Omental fat pad (tissue), 4 donors: Measurements from ENCODE around the gene TMEM106C. TPM values are rescaled to one million over a fixed set of nuclear protein-coding genes. Genes with fewer than 3 reads are reported as not detected.

Experiments
- ATAC-seq: fragments of 150-250 bp; one replicate; pipeline ENCODE4 v1.9.1; 2016; ENCODE audit warnings: mild to moderate bottlenecking, moderate library complexity; ENCODE audit not compliant: low FRiP score
- DNase-seq: peaks from one replicate; pipeline ENCODE4 v3.0.0-alpha.2; 2019; ENCODE audit warnings: low spot score
- total RNA-seq, 4 donors: library from RNA; depleted of rRNA; stranded (reverse); fragments of >200 nt; gene quantifications; one replicate each; pipeline ENCODE4 v1.1.0, GENCODE V29; 2016
- TF ChIP-seq, protein P1 (sequence below), 3 donors: fragments of 450-650 bp; IDR thresholded peaks; one replicate each; pipeline ENCODE4 v1.5.1; 2016 to 2017; ENCODE audit warnings: antibody characterized with exemption in 3 of 3, mild to moderate bottlenecking in 3 of 3, moderate library complexity in 2 of 3

Gene TMEM106C
- total RNA-seq, 4 donors from 2014 or later, result 27.3 to 87.5 (median 62.1) TPM

DNA sequence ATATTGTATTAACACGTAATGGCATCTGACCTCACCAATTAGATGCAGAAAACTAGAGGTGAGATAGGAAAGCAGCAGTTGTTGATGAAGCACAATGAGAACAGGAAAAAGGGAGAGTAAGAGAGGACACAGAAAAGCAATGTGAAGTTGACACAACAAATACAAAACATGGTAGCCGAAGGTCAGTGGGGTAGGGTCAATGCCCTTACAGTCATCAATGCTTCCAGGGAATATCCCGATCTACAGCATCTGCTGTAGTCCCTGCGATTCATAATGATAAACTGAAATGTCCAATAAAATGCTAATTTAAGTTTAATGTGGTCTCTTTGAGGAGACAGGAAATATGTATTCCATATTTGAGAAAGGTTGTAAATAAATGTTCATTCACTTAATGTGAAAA lies 43.8 kb downstream of the TMEM106C start:
- TF ChIP-seq, protein P1, sequence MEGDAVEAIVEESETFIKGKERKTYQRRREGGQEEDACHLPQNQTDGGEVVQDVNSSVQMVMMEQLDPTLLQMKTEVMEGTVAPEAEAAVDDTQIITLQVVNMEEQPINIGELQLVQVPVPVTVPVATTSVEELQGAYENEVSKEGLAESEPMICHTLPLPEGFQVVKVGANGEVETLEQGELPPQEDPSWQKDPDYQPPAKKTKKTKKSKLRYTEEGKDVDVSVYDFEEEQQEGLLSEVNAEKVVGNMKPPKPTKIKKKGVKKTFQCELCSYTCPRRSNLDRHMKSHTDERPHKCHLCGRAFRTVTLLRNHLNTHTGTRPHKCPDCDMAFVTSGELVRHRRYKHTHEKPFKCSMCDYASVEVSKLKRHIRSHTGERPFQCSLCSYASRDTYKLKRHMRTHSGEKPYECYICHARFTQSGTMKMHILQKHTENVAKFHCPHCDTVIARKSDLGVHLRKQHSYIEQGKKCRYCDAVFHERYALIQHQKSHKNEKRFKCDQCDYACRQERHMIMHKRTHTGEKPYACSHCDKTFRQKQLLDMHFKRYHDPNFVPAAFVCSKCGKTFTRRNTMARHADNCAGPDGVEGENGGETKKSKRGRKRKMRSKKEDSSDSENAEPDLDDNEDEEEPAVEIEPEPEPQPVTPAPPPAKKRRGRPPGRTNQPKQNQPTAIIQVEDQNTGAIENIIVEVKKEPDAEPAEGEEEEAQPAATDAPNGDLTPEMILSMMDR (IDR thresholded peaks at IDR 0.05), result no peak
- ATAC-seq, result no peak
- no peak for DNase-seq

DNA sequence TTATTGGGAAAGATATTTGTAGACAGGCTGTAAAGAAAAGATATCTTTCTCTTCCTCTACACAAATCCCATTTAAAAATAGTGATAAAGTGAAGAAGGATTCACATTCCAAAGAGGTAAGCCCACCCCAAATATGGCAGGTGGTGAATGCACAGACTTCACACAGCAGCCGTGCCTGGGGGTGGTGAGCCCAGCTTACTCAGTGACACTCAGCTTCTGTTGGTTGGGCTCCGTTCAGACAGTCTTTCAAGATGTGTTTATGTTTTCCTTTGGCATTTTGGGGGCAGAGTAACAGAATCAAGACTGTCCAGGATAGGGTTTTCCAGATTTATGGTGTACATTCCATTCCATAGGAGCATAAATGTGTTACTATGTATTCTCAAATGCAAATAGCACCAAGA lies 45.0 kb downstream of the TMEM106C start:
- TF ChIP-seq, protein P1 (IDR thresholded peaks at IDR 0.05), result no peak
- ATAC-seq (no peak), DNase-seq (no peak)

DNA sequence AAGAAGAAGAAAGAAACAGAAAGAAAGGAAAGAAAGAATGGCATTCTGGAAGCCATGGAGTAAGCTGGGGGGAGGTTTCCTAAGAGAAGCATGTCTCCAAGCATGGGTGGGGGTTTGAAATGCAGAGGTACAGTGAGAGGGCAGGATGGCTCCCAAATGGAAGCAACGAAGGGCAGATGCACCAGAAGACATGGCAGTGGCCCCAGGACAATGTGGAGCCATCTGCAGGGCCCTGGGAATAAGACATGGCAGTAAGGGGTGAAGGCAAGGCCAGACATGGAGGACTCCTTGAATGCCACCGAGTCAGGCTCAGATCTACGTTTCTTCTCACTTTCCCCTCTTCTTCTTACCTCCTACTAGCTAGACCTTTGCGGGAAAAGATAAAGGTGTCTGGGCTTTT lies 45.6 kb downstream of the TMEM106C start:
- TF ChIP-seq, protein P1 (IDR thresholded peaks at IDR 0.05), result no peak
- ATAC-seq, result no peak
- DNase-seq, result no peak

DNA sequence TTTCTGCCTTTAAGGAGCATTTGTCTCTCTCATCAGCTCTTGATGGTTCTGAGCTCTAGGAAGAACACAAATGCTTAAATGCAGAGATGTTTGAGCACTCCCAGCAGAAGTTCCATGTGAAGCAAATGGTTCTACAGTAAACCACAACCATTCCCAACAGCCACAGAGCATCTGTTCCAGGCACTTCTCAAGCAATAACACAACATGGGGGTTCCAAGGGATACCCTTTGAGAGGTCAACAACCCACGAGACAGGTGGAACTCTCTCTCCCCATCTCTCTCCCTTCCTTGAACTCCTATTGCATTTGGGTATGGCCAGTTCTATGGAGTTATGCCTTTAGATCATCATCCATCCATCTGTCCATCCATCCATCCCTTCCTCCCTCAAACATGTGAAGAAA lies 46.1 kb downstream of the TMEM106C start:
- ATAC-seq (no peak), DNase-seq (no peak)
- TF ChIP-seq, protein P1 (IDR thresholded peaks at IDR 0.05), result no peak

DNA sequence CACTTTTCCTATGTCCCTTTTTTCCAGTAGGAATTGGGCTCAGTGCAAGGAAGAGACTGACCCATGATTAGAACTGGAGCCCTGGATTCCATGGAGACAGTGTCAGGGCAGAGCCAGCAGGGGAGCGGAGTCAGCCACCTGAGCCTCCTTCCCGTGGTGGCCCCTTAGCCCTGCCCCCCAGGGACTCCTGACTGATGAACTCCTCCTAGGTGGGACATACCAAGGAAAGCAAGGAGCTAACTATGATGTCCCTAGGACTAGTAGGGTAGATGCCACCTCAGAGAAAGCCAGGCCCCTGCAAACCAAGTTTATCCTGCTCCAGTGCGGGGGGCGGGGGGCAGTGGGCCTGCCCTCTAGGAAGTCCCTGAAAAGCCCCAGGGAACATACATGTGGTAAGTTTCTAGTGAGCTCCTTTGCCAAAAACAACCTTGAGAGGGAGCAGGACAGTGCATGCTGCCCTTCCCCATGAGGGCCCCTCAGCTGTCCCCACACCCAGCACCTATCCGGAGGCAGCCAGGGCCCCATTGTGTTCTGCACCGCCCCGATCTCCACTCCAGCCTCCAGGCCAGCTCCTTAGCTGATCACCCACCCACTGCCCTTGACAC lies 47.1 kb downstream of the TMEM106C start:
- no peak for DNase-seq
- TF ChIP-seq, protein P1 (IDR thresholded peaks at IDR 0.05), result no peak
- ATAC-seq, result no peak

DNA sequence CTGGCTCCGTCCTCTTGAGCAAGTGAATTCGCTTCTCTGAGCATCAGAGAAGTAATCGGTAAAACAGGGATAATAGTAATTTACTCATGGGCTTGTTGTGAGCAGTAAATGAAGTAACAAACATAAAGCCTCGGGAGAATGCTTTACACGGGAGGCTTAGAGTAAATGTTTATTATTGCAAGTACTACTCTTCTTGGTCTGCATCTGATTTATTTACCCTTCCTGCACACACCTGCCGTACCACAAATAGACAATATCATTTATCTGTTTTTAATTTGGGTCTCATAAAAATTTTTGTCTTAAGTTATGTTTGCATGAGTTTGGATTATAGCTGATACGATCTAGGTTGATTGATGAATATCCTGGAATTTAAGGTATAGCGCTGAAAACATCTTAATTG lies 48.7 kb downstream of the TMEM106C start:
- TF ChIP-seq, protein P1 (IDR thresholded peaks at IDR 0.05), result no peak
- ATAC-seq (no peak), DNase-seq (no peak)

DNA sequence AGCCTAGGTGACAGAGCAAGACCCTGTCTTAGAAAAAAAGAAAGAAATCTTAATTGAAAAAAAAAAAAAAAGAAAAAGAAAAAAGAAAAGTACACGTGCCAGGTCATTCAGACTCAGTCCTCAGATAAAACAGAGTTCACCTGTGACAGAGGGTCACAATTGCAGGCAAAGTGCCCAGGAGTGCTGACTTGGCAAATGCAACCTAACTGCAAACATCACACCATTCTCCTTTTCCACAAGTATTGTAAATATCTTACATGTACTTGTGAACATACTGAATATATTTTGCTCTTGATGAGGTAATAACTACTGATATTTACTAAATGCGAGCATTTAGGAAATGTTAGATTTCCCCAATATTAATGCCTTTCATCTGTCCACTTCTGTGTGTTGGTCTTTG lies 49.9 kb downstream of the TMEM106C start:
- no peak for DNase-seq
- ATAC-seq, result no peak
- TF ChIP-seq, protein P1 (IDR thresholded peaks at IDR 0.05), result no peak
